Fibroblast of pulmonary artery (primary cell): ENCODE data around the gene STH.

ENCODE experiments used
- DNase-seq: peaks from one replicate; pipeline ENCODE4 v3.0.0-alpha.2; 2010; ENCODE audit warnings: low read depth
- H3K4me3 ChIP-seq: replicated peaks from 2 replicates; pipeline ENCODE4 v1.5.1; 2011; ENCODE audit warnings: low read depth, mild to moderate bottlenecking, control low read depth, low read length, moderate library complexity
- CTCF ChIP-seq: IDR thresholded peaks from 2 replicates; pipeline ENCODE4 v1.5.1; 2011; ENCODE audit warnings: mild to moderate bottlenecking, control low read depth, low read length, inconsistent platforms; ENCODE audit errors: missing control alignments

Gene STH

GRCh38 chr17:45966606-45967280 lies 32.3 kb upstream of the STH start:
- DNase-seq, result no peak

GRCh38 chr17:45967378-45967777 lies 31.7 kb upstream of the STH start:
- H3K4me3 ChIP-seq, result no peak overlapping the region
- TF ChIP-seq CTCF, result no peak
- no peak for DNase-seq

More at GRCh38 chr17:45966606-45967280, 32.3 kb upstream of the STH start:
- TF ChIP-seq CTCF, result no peak
- no peak overlapping the region for H3K4me3 ChIP-seq

GRCh38 chr17:45968732-45969131 lies 30.3 kb upstream of the STH start:
- no peak for TF ChIP-seq CTCF
- H3K4me3 ChIP-seq, result no peak overlapping the region
- no peak for DNase-seq

GRCh38 chr17:45969726-45970125 lies 29.3 kb upstream of the STH start:
- H3K4me3 ChIP-seq, result no peak overlapping the region
- no peak for TF ChIP-seq CTCF
- DNase-seq, result no peak

- no peak overlapping the region for H3K4me3 ChIP-seq
- TF ChIP-seq CTCF, result no peak
- no peak for DNase-seq
Observed at GRCh38 chr17:45970659-45971058, 28.4 kb upstream of the STH start.

GRCh38 chr17:45971698-45972141 lies 27.3 kb upstream of the STH start:
- no peak for DNase-seq
- H3K4me3 ChIP-seq, result no peak overlapping the region
- no peak for TF ChIP-seq CTCF

GRCh38 chr17:45972531-45972930 lies 26.5 kb upstream of the STH start:
- DNase-seq, result no peak
- TF ChIP-seq CTCF, result no peak

More at GRCh38 chr17:45972531-45972930, 26.5 kb upstream of the STH start:
- H3K4me3 ChIP-seq, result no peak overlapping the region
